Spleen (tissue), 11 donors: ENCODE measurements around the gene PCDH15. TPM values are rescaled to one million over a fixed set of nuclear protein-coding genes. Genes with fewer than 3 reads are reported as not detected.

ENCODE experiments used
- DNase-seq: peaks from one replicate; pipeline ENCODE4 v3.0.0-alpha.2; 2020
- H3K27ac ChIP-seq, 8 donors: fragments of 200-600 bp; sonication (generic) in 7 of 8; 1 replicate in 4 of 8; 2 replicates in 4 of 8; pipeline versions ENCODE4 v1.5.0 to v1.8.0; 2016 to 2021; ENCODE audit warnings: inconsistent platforms in 4 of 8, mild to moderate bottlenecking in 4 of 8, moderate library complexity in 1 of 8
- H3K27me3 ChIP-seq, 7 donors: fragments of 200-600 bp; sonication (generic) in 6 of 7; replicated peaks in 1 of 7; 1 replicate in 4 of 7; 2 replicates in 3 of 7; pipeline versions ENCODE4 v1.5.0 to v1.8.0; 2016 to 2021; ENCODE audit warnings: inconsistent platforms in 3 of 7, mild to moderate bottlenecking in 1 of 7
- H3K36me3 ChIP-seq, 6 donors: fragments of 200-600 bp; sonication (generic) in 5 of 6; 1 replicate in 4 of 6; 2 replicates in 2 of 6; pipeline versions ENCODE4 v1.5.0 to v1.8.0; 2016 to 2021; ENCODE audit warnings: inconsistent platforms in 2 of 6
- H3K4me1 ChIP-seq, 6 donors: fragments of 200-600 bp; sonication (generic) in 5 of 6; 1 replicate in 3 of 6; 2 replicates in 3 of 6; pipeline versions ENCODE4 v1.5.0 to v1.8.0; 2016 to 2021; ENCODE audit warnings: inconsistent platforms in 3 of 6
- H3K4me3 ChIP-seq, 8 donors: fragments of 200-600 bp; sonication (generic) in 7 of 8; 1 replicate in 4 of 8; 2 replicates in 4 of 8; pipeline versions ENCODE4 v1.5.0 to v1.8.0; 2016 to 2021; ENCODE audit warnings: inconsistent platforms in 4 of 8, mild to moderate bottlenecking in 4 of 8, moderate library complexity in 2 of 8
- H3K9me3 ChIP-seq, 8 donors: fragments of 200-600 bp; sonication (generic) in 7 of 8; 1 replicate in 4 of 8; 2 replicates in 4 of 8; pipeline versions ENCODE4 v1.5.0 to v1.8.0; 2016 to 2021; ENCODE audit warnings: inconsistent platforms in 4 of 8
- POLR2A ChIP-seq, 3 donors: fragments of 450-650 bp; IDR thresholded peaks; one replicate each; pipeline ENCODE4 v1.5.1; 2017; ENCODE audit warnings: antibody characterized with exemption in 3 of 3, mild to moderate bottlenecking in 1 of 3
- POLR2AphosphoS5 ChIP-seq, 3 donors: sonication (generic); formaldehyde crosslinking; IDR thresholded peaks; one replicate each; pipeline ENCODE4 v1.5.1; 2017; ENCODE audit warnings: antibody characterized with exemption in 3 of 3
- WGBS, 5 donors: extraction: QIAGEN DNeasy Blood & Tissue Kit in 3 of 5; methylation state at CpG; one replicate each; pipeline versions ENCODE4 v1.1.5 to v1.1.7; 2013 to 2018; 5-methylcytosine and 5-hydroxymethylcytosine counted together
- intact Hi-C: fragments of 100-400 bp; cut with DNase I; formaldehyde crosslinking; loops from one replicate; pipeline ENCODE4 v1.15.0; 2023; ENCODE audit warnings: low total_unique reads
- polyA plus RNA-seq, 3 donors: library from polyadenylated mRNA; stranded (reverse); fragments of 200-250 nt; gene quantifications; one replicate each; pipeline ENCODE4 v1.2.1, GENCODE V29; 2013
- total RNA-seq, 7 donors: library from RNA; depleted of rRNA in 3 of 7; stranded (reverse); fragments of >200 nt in 3 of 7; fragmentation: NEBNext Ultra II Directional in 4 of 7; extraction: Animal tissue kit (Norgen Biotek cat#: 25700) in 4 of 7; gene quantifications; one replicate each; pipeline versions ENCODE4 v1.1.0 to v1.2.1, GENCODE V29; 2016 to 2021
- TF ChIP-seq, protein P1 (sequence below), 11 experiments: fragments of 200-600 bp in 7 of 11; fragments of 450-650 bp in 4 of 11; sonication (generic) in 4 of 11; IDR thresholded peaks in 8 of 11; conservative IDR thresholded peaks in 3 of 11; 1 replicate in 7 of 11; 2 replicates in 4 of 11; pipeline versions ENCODE4 v1.4.0 to v1.8.0; 2016 to 2021; ENCODE audit warnings: antibody characterized with exemption in 11 of 11, inconsistent platforms in 4 of 11, mild to moderate bottlenecking in 1 of 11
- donor health status: healthy with polysubstance abuse.
- donor health status: DM: no; HTN: no; CAD: no; lungs with moderate emphysema.
- donor health status: DM: no; HTN: no; CAD: no.
- donor health status: Bipolar disorder and iron deficiency.
- donor health status: healthy.
- donor health status: DM: no; HTN: no; CAD: no.
- donor health status: DM: yes; HTN: yes; CAD: no.

PCDH15 gene
- total and polyA plus RNA-seq, 10 donors: 0.24 to 2.1 (median 0.83) TPM

GRCh38 chr10:54772468-54773122, 28.4 kb downstream of the PCDH15 start:
- Histone ChIP-seq H3K27me3 (no peaks in the 10 kb centered on the region), H3K36me3 (no peaks in the 10 kb centered on the region), H3K4me3 (no peak overlapping the region), H3K4me1 (no peaks in the 10 kb centered on the region), H3K27ac (no peak overlapping the region), H3K9me3 (no peaks in the 10 kb centered on the region)
- intact Hi-C loops: no loop called here
- 74 to 86% (median 81%) methylated on average over 6 of the region's 6 CpGs for WGBS, 5 donors
- TF ChIP-seq POLR2A (IDR thresholded peaks at IDR 0.05): no peak
- TF ChIP-seq, protein P1, sequence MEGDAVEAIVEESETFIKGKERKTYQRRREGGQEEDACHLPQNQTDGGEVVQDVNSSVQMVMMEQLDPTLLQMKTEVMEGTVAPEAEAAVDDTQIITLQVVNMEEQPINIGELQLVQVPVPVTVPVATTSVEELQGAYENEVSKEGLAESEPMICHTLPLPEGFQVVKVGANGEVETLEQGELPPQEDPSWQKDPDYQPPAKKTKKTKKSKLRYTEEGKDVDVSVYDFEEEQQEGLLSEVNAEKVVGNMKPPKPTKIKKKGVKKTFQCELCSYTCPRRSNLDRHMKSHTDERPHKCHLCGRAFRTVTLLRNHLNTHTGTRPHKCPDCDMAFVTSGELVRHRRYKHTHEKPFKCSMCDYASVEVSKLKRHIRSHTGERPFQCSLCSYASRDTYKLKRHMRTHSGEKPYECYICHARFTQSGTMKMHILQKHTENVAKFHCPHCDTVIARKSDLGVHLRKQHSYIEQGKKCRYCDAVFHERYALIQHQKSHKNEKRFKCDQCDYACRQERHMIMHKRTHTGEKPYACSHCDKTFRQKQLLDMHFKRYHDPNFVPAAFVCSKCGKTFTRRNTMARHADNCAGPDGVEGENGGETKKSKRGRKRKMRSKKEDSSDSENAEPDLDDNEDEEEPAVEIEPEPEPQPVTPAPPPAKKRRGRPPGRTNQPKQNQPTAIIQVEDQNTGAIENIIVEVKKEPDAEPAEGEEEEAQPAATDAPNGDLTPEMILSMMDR (IDR thresholded peaks at IDR 0.05 in 8 of 11, conservative IDR thresholded peaks at IDR 0.05 in 3 of 11): no peak
- TF ChIP-seq POLR2AphosphoS5 (IDR thresholded peaks at IDR 0.05): no peak
- no peak for DNase-seq

DNA sequence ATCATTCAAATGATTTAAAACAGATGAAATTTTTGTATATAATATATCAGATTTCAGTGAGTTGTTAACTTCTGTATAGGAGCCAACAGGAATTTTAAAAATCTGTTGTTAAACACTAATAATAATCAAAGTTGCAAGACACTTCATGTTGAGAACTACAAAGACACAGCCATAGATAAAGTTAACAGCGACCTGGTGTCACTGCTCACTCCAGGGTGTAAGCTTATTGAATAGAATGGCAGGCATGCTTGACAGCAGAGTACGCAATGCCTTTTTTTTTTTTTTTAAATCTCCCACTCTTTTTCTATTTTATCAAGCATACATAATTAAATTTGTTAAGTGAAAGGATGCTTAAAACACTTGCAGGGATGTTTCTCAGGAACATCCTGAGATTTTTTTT, 32.0 kb downstream of the PCDH15 start:
- H3K4me1 ChIP-seq: no peaks in the 10 kb centered on the region
- no peaks in the 10 kb centered on the region for H3K36me3 ChIP-seq
- WGBS, 5 donors: 63 to 80% (median 74%) methylated on average over 2 of the region's 2 CpGs
- intact Hi-C loops: no loop called here
- H3K27ac ChIP-seq: no peak overlapping the region
- no peaks in the 10 kb centered on the region for H3K27me3 ChIP-seq
- TF ChIP-seq POLR2AphosphoS5 (IDR thresholded peaks at IDR 0.05): no peak
- no peak overlapping the region for H3K4me3 ChIP-seq
- no peak for DNase-seq
- no peaks in the 10 kb centered on the region for H3K9me3 ChIP-seq

- H3K4me3 ChIP-seq: no peak overlapping the region
- H3K9me3 ChIP-seq: no peaks in the 10 kb centered on the region
- H3K4me1 ChIP-seq: no peaks in the 10 kb centered on the region
- intact Hi-C loops: no loop called here
- 21 to 57% (median 43%) methylated on average over 2 of the region's 2 CpGs for WGBS, 5 donors
- no peak for DNase-seq
- TF ChIP-seq POLR2AphosphoS5 (IDR thresholded peaks at IDR 0.05) (no peak), POLR2A (IDR thresholded peaks at IDR 0.05) (no peak)
- TF ChIP-seq, protein P1 (IDR thresholded peaks at IDR 0.05 in 8 of 11, conservative IDR thresholded peaks at IDR 0.05 in 3 of 11): no peak
- H3K27ac ChIP-seq: no peak overlapping the region
- no peaks in the 10 kb centered on the region for H3K36me3 ChIP-seq
- no peaks in the 10 kb centered on the region for H3K27me3 ChIP-seq
Observed at GRCh38 chr10:54758791-54759190, 42.2 kb downstream of the PCDH15 start.

DNA sequence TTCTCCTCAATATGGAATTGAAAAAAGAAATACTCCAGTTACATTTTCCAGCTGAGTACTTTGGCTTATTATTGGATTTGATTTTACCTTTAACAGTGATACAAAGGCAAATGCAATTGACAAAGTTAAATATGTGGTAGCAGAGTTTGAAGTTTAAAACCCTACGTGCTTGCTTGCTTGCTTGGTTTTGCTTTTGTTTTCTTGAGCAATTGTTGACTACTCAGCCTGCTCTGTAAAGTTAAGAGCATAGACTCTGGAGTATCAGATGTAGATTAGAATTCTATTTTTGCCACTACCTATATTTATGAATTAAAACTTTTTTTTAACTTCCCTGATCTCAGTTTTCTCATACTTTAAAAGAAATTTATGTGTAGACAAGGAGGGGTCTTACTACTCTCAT, 51.4 kb downstream of the PCDH15 start:
- TF ChIP-seq POLR2AphosphoS5 (IDR thresholded peaks at IDR 0.05) (no peak), POLR2A (IDR thresholded peaks at IDR 0.05) (no peak)
- TF ChIP-seq, protein P1 (IDR thresholded peaks at IDR 0.05 in 8 of 11, conservative IDR thresholded peaks at IDR 0.05 in 3 of 11): no peak
- WGBS, 5 donors: 56 to 75% (median 70%) methylated on average over 1 of the region's 1 CpG

More for the DNA sequence above, 51.4 kb downstream of the PCDH15 start:
- intact Hi-C loops: no loop called here
- no peaks in the 10 kb centered on the region for H3K36me3 ChIP-seq
- H3K27me3 ChIP-seq: no peaks in the 10 kb centered on the region
- H3K4me1 ChIP-seq: no peaks in the 10 kb centered on the region
- no peak for DNase-seq
- no peak overlapping the region for H3K27ac ChIP-seq
- H3K4me3 ChIP-seq: no peak overlapping the region
- peaks cover 0 to 5% (median 0%) of the 10 kb centered on the region in 8 donors for H3K9me3 ChIP-seq
